COLO829 (cell line): ENCODE data around the gene COL15A1.

Experiments used
- DNase-seq: peaks from one replicate; pipeline ENCODE4 v3.0.0; 2012; ENCODE audit warnings: low spot score

The COL15A1 gene

DNA sequence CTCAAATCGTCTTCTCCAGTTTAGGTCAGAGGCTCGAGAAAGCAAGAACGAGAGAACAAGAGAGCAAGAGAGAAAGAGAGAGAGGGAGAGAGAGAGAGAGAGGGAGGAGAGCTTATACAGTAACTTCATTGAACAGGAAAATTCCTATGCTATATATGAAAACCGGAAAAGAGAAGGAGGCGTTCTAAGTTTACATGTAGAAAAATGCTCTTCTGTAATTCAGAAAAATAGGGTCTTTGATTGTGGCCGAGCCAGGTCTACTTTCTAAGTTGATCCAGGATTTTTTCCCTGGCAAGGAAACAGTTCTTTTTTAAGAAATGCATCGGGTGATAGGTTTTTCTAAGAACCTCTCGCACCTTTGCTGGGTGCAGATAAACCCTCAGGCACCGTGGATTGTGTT lies 29.5 kb downstream of the COL15A1 start:
- peak; percentile 83 for DNase-seq

DNA sequence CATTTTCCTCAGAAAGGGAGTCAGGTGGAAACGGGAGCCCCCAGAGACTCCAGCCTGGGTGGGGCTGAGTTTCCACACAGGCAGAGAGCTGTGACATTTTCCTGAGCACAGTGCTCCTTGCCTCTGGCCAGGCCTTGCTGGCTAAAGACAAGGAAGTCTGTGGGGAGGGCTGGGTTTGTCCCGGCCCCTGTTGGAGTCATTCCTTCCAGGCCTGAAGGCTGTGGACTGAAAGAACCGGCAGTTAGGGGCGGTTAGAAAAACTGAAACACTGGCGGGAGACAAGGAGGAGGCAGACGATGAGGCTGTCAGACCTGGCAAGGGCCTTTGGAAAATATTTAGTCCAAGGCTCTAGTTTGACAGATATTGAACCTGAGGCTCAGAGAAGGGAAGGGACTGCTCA lies 29.9 kb downstream of the COL15A1 start:
- peak; percentile 77 for DNase-seq

DNA sequence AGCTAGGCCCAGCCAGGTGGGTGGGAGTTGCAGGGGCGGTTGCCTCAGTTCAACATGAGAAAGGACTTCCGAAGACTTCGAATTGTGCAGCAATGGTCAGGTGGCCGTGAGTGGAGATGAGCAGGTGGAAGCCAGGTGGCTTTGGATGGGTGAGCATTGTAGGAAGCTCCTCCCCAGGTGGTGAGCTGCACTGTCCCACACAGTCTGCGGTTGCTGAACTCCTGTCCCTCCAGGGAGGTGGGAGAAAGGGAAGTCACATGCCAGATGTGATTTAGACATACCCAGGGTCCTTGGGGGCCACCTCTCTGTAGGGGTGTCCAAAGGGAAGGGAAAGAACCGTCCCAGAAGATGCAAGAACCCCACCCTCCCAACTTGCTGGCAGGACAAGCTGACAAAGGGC lies 30.4 kb downstream of the COL15A1 start:
- no peak for DNase-seq

DNA sequence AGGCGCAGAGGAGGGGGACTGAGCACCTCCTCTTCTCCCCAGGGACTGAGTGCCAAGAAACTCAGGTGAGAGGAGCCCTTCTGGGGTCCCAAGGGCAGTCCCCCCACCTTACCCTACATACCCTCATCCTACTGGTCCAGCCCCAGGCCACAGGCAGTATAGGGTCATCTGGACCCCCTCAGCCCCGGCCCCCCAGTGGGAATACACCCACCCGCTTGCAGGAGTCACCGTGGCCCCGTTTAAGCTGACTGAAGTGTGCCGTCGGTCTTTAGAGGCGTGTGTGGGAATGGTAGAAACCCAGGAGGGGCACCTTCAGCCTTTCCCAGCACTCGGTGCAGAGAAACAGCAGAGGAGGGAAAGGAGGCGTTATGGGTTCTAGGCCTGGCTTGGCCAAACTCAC lies 30.8 kb downstream of the COL15A1 start:
- no peak for DNase-seq

DNA sequence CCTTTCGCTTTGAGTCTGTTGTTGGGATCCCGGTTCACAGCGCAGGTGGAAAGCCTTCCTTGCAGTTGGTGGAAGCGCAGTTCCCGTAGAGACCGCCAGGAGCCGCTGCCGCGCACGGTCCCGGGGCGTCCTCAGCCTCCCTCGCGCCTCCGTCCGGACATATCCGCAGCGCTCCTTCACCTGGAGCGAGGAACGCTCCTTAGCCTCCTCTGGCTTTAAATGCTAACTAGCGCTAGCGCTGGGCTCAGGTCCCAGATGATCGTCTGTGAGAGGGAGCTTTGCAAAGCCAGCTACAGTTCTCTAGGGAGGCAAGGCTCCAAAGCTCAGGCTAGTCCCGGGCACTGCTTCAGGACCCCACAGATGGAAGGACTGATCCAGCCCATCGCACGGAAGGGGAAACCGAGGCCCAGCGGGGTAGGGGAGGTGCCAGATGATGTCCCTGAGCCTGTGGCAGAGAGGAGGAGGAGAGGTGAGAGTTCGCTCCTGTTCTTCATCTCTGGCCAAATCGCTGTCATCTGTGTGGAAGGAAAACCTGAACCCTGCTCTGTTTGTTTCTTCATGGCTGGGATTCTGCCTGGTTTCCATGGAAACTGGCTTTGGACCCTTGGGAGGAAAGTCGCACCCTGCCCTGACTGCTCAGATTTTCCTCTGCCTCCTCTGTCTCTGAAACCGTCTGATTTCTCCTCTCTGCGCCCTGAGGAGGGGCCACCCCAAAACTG lies 31.4 kb downstream of the COL15A1 start:
- DNase-seq: peak; percentile 79

DNA sequence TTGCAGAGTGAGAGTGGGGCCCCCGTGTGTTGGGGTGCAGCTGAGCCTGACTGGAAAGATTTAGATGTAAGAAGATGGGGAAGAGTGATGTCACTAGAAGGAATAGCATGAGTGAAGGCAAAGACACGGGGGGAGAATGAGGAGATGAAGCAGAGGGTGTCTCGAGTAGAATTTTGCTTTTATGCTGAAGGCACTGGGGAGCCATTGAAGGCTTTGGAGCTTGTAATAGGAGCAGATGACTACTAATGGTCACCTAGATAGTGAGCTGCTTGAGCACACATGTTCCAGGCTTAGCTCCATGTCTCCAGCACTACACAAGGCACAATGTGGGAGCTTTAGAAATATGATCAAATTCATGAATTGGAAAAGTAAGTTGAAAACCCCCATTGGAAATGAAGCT lies 32.1 kb downstream of the COL15A1 start:
- no peak for DNase-seq

DNA sequence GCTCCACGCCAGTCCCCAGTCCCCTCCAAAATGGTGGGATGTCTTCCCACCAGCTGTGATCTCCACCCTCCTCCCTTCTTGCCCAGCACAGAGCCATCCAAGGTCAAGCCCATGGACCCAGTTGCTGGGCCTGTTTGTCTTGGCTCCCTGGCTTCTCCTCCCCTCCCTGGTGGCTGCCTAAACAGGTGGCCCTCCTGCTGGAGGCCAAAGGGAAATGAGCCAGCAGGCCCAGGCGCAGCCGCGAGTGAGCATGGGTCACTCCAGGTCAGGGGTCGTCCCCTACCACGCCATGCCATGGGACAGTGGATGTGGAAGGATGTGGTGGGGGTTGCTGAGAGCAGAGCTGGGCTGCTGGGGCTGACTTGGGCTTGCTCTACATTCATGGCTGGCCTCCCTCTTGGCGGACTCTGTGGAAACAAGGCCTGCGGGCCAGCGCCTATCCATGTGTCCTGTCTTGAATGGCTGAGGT lies 33.6 kb downstream of the COL15A1 start:
- no peak for DNase-seq

DNA sequence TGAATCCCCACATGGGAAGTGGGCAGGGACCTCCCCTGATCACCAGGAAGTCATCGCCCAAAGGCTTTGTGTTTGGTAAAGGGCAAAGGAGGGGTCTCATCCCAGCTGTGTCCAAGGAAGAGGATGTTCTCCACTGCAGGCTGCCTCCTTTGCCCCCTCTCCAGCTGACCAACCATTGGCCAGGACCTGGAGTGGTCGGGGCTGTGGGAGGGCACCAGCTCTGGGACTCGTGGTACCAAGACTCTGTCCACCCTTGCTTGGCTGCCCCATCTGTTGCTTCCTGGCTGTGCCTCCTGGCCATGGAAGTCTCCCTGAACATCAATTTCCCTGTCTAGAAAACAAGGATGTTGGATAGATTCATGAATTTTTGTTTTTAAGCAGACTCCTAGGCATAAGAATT lies 34.1 kb downstream of the COL15A1 start:
- DNase-seq: no peak

DNA sequence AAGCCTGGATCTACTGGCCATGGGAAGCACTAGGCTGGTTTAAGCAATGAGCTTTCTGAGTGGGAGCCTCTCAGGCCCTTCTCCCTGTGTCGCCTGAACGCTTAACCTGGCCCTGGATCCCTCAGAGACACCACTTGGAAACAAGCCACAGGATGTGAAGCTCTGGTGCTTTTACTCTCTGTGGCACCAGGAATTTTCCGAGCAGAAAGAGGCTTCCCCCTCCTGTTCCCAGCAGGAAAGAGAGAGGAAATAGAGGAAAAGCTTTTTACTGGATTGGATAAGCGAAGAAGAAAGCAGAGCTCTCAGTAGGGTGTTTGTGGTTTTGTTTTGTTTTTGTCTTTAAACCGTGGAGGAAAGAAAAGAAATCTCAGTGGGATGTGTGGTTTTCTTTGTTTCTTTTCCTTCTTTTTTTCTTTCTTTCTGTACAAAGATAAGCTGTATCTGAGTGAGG lies 34.5 kb downstream of the COL15A1 start:
- no peak for DNase-seq

DNA sequence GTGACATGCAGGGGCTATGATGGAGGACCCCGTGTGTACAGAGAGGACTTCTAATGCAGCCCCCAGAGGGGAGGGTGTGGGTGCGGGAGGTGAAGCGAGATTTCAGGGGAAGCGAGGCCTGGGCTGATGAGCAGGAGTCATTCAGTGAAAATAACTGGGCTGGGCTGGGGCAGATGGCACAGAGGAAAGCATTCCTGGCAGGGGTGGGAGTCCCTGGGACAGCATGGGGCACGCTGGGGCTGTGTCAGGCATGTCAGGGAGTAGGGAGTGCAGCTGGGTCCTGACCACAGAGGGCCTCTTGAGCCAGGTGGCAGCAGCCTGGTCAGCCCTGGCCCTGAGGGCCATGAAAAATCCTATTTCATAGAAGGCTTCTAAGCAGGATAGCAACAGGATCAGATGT lies 36.6 kb downstream of the COL15A1 start:
- DNase-seq: no peak

DNA sequence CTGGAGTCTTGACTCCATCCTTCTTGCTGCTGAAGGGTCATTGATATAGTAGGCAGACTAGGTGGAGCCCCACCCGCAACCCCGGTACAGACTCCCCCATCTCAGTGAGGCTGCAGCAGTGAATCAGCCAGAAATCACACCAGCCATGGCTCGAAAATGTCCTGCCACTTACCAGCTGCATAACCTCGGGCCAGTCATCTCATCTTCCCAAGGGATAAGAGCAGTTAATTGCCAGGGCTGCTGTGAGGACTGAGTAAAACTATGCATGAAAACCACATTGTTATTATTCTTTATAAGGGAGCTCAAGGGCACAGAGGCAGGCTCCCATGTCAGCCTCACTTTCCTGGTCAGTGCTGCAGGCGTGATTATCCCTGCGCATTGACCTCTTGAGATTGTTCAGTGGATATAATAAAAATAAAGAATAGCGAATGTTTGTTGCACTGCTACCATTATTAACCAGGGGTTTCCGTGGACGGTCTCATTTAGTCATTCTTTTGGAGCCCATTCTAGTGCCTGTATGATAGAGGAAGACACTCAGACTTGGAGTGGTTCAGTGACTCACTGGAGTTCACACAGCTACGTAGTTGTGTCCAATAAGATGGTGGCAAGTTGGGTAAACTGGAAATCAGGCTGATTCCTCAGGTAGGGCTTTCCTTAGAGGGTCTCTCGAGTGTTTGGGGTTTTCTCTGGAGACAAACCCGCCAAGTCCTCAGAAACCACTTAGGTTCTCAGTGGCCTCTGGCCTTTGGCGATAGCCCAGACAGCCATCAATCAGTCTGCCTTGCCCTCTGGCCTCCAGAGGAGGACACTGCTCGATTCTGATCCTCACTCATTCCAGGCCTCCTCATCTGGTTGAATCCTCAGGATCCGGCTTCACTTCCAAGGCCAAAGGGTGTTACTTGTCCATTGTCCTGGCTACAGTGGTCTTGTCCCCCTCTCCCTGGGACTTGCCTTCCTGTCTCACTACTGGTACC lies 39.9 kb downstream of the COL15A1 start:
- no peak for DNase-seq

DNA sequence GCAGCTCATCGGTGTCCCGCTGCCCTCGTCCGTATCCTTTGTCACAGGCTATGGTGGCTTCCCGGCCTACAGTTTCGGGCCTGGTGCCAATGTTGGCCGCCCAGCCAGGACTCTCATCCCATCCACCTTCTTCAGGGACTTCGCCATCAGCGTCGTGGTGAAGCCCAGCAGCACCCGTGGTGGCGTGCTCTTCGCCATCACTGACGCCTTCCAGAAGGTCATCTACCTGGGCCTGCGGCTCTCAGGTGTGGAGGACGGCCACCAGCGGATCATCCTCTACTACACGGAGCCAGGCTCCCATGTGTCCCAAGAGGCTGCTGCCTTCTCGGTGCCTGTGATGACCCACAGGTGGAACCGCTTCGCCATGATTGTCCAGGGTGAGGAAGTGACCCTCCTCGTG lies 41.9 kb downstream of the COL15A1 start:
- DNase-seq: no peak

DNA sequence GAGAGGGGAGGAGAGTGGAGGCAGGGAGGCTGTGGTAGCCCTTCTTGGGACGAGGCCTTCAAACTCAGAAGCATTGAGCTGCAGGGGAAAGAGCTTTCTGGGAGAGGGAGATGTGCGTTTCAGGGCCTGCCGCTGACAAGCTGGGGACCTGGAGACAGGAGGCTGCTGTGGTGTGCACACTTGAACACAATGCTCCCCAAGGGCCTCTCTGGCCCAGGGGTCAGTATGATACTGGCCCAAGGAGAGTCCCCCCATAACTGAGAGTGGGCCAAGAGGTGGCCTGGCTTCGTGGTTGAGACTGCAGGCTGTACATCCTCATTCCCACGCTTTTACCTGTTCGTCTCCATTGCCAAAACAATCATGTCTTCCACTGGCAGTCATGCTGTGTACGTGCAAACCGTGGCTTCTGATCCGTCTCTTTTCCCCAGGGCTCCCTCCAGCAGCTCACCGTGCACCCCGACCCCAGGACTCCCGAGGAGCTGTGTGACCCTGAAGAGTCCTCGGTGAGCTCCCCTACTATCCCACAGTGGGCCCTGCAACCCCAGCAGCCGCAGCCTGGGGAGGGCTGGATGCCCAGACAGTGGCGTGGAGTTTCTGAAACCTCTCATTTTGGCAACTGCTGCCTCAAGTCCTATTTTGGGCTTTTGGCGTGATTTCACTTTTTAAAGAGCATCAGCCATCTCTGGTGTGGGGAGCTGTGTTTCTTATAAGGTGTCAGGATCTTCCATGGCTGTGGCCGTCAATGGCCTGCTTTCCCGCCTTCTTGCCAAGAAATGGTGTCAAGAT lies 43.4 kb downstream of the COL15A1 start:
- no peak for DNase-seq

DNA sequence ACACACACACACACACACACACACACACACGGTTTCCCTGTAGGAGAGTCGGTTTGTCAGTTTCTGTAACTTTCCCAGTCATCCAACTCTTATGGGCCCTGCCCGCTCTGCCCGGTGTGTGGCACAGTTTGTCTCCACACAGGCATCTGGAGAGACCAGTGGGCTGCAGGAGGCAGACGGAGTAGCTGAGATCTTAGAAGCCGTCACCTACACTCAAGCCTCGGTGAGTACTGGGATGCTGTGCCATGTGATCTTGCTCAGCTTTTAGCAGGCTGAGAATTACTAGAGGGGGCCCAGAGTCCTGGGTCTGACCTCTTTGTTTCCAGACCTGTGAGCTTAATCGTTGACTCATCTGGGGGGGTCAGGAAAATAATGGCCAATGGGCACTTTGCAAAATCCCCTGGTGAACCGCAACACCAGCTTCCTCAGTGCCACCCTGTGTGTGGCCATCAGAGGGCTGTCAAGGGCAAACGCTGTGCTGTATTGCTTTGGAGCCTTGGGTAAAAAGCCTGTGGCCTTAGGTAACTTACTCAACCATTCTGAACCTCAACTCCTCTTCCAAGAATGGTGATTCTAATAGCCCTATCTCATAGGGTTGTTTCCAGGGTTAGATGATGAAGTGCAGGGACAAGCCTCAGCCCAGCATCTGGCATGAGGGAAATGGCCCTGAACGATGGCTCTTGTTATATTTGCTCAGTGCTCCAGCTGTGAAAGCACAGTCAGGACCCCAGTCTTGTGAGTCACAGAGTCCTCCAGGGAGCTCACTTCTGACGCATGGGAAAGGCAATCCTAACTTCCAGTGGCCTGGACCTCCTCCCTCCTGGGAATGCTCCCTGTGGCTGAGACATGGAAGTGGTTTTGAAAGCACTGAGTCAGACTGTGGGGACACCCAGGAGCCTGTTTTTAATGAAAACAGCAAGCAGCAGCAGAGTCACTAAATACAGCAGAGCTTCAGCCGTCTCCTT lies 45.6 kb downstream of the COL15A1 start:
- DNase-seq: peak; percentile 52

DNA sequence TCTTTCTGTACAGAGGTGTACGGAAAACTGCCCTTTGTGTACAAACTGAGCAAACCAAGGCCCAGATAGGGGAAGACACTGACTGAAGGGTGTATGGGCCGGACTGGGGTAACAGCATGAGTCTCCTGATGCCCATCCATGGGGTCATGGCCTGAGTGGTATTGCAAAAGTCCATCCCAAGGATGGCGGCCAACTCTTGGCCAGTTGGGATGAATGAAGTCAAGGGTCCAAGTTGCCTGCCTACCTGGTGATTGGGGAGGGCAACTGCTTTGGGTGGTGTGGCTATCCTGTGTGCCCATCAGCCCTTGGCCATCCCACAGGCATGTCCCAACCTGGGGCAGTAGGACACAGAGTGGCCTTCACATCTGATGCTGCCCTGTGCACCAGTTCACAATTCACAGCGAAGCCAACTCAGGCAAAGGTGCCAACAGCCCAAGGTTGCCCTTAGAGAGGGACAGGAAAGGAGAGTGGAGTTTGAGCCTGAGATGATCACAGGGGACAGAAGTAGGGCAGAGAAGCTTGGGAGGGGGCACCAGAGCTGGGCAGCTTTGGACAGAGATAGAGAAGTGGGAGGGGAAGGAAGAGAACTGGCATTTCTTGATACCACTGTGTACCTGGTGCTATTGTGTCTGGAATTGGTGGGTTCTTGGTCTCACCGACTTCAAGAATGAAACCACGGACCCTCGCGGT lies 46.6 kb downstream of the COL15A1 start:
- DNase-seq: no peak

DNA sequence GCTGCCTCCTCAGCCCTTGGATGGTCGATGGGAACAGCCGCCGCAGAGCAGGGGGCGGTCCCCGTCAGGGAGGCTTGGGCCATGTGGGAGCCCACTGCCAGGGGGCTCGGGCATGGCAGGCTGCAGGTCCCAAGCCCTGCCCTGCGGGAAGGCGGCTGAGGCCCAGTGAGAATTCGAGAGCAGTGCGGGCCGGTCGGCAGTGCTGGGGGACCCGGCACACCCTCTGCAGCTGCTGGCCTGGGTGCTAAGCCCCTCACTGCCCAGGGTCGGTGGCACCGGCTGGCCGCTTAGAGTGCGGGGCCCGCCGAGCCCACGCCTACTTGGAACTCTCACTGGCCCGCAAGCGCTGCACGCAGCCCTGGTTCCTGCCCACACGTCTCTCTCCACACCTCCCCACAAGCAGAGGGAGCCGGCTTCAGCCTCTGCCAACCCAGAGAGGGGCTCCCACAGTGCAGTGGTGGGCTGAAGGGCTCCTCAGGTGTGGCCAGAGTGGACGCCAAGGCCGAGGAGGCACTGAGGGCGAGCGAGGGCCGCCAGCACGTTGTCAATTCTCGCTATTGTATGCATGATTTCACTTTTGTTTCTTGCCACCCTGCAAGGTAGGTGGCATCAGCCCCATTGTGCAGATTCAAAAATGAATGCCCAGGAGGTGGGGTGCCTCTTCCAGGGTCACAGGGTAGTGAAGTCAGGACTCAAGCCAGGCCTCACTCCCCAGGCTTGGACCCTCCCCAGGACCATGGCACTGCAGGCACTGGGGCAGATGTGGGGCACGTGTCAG lies 48.6 kb downstream of the COL15A1 start:
- DNase-seq: no peak

DNA sequence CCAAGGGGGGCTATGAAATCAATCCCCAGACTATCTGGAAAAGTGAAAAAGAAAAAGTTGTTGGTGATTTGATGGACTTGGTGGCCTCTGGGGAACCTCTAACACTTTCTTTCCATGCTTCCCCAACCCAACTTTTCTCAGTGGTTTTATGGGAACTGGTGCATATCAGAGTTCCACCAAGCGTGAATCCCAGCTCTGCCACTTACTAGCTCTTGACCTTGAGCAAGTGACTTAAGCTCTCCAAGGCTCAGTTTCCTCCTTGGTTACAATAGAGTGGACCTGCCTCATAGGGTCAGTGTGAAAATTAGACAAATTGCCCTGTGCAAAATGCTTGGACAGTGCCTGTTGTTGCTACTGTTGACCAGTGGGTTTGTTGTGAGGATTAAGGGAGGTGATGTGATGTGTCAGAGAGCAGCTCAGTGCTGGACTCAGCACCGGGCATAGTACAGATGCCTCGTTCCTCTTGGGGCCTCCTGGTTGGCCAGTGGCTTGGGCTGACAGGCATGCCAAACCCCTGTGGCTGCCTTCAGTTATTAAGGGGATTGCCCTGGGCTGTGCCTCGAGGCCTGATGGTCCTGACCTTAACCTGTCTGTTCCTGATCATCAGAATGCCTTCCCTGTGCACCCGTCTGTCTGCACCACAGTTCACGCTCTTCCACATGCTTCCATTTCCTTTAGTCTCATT lies 49.3 kb downstream of the COL15A1 start:
- DNase-seq: no peak

DNA sequence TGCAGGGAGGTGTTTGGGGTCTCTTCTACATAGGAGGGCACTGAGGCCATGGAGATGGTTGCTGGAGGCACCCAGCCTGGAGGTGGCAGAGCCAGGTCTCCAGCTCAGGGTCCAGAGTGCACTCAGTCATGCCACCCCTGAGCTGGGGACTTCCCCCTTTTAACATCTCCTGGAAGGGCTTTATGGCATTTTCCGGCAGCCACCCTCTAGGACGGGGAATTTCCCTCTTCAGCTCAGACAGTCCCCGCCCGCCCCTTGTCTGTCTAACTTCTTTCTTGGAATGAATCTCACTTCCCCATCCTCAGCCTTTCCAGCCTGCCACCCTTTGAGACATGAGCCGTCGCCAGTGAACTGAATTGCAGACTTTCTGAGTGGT lies 49.9 kb downstream of the COL15A1 start:
- no peak for DNase-seq
